IMR-90 (cell line): ENCODE measurements around the gene KIF3B. TPM values are rescaled to one million over a fixed set of nuclear protein-coding genes. Genes with fewer than 3 reads are reported as not detected.

Experiments used
- ATAC-seq: fragments of 200-7000 bp; cut with Tn5 transposase; 2 replicates; pipeline ENCODE4 v1.9.1; 2020; ENCODE audit warnings: low read depth, mild to moderate bottlenecking, moderate library complexity
- BruUV-seq: library from RNA; stranded (reverse); fragments of 400-500 nt; replicated peaks from 2 replicates; lab custom pipeline; 2021; lab: Mats Ljungman, UMichigan
- CTCF ChIA-PET: fragments of 300-600 bp; formaldehyde crosslinking; extraction: SDS; loops from one replicate; lab custom pipeline; 2021; ENCODE audit warnings: antibody characterized with exemption; lab: Yijun Ruan, JAX
- POLR2A ChIA-PET: fragments of 300-600 bp; sonication (Branson Sonifier 250); formaldehyde crosslinking; loops from one replicate; lab custom pipeline; 2022; ENCODE audit warnings: antibody characterized with exemption; ENCODE audit not compliant: unreplicated experiment; lab: Charles Lee
- DNase-seq: peaks from one replicate; pipeline ENCODE4 v3.0.0; 2013
- H2AFZ ChIP-seq: replicated peaks from 2 replicates; pipeline ENCODE3; 2013; ENCODE audit warnings: low read length, mild to moderate bottlenecking; ENCODE audit not compliant: poor library complexity
- H2AK5ac ChIP-seq: 2 replicates; pipeline ENCODE4 v1.6.1; 2013; ENCODE audit warnings: low read depth, low read length, inconsistent platforms
- H2AK9ac ChIP-seq: replicated peaks from 2 replicates; pipeline ENCODE3; 2013; ENCODE audit warnings: mild to moderate bottlenecking, low read depth, low read length, moderate library complexity; ENCODE audit not compliant: poor library complexity
- H2BK120ac ChIP-seq: 2 replicates; pipeline ENCODE4 v1.6.1; 2013; ENCODE audit warnings: low read depth, low read length, inconsistent platforms
- H2BK15ac ChIP-seq: 3 replicates; pipeline ENCODE4 v1.6.1; 2013; ENCODE audit warnings: low read depth, low read length, inconsistent platforms
- H2BK20ac ChIP-seq: 2 replicates; pipeline ENCODE4 v1.6.1; 2013; ENCODE audit warnings: low read depth, mild to moderate bottlenecking, inconsistent platforms, low read length, moderate library complexity
- H2BK5ac ChIP-seq: 2 replicates; pipeline ENCODE4 v1.6.1; 2013; ENCODE audit warnings: mild to moderate bottlenecking, low read depth, low read length, inconsistent platforms; ENCODE audit not compliant: poor library complexity, severe bottlenecking
- H3K14ac ChIP-seq: replicated peaks from 2 replicates; pipeline ENCODE4 v1.6.1; 2013; ENCODE audit warnings: low read depth, low read length, inconsistent platforms
- H3K18ac ChIP-seq: 2 replicates; pipeline ENCODE4 v1.6.1; 2013; ENCODE audit warnings: low read depth, low read length, control low read depth
- H3K23ac ChIP-seq: 2 replicates; pipeline ENCODE4 v1.6.1; 2013; ENCODE audit warnings: low read depth, low read length, inconsistent platforms
- H3K27ac ChIP-seq: 2 replicates; pipeline ENCODE4 v1.5.1; 2013; ENCODE audit warnings: mild to moderate bottlenecking, control low read depth, low read length; ENCODE audit not compliant: insufficient read depth
- H3K27me3 ChIP-seq: 2 replicates; pipeline ENCODE4 v1.6.1; 2013; ENCODE audit warnings: low read length; ENCODE audit not compliant: control insufficient read depth, insufficient read depth
- H3K36me3 ChIP-seq: 2 replicates; pipeline ENCODE4 v1.6.1; 2013; ENCODE audit warnings: low read length, mixed read lengths; ENCODE audit not compliant: control insufficient read depth, insufficient read depth
- H3K4ac ChIP-seq: 2 replicates; pipeline ENCODE4 v1.6.1; 2013; ENCODE audit warnings: low read depth, low read length, inconsistent platforms
- H3K4me1 ChIP-seq: 2 replicates; pipeline ENCODE4 v1.6.1; 2013; ENCODE audit warnings: low read length, mixed read lengths; ENCODE audit not compliant: control insufficient read depth, insufficient read depth
- H3K4me2 ChIP-seq: 2 replicates; pipeline ENCODE4 v1.6.1; 2013; ENCODE audit warnings: low read depth, mild to moderate bottlenecking, control low read depth, low read length, moderate library complexity
- H3K4me3 ChIP-seq: 2 replicates; pipeline ENCODE4 v1.5.1; 2013; ENCODE audit warnings: low read depth, mild to moderate bottlenecking, control low read depth, low read length, moderate library complexity; ENCODE audit not compliant: insufficient read depth
- H3K56ac ChIP-seq: 2 replicates; pipeline ENCODE4 v1.6.1; 2013; ENCODE audit warnings: low read length, inconsistent platforms; ENCODE audit not compliant: insufficient read depth; ENCODE audit errors: extremely low read depth
- H3K79me1 ChIP-seq, 2 experiments: 2 replicates each; pipeline ENCODE4 v1.6.1; 2013; ENCODE audit warnings: low read length in 2 of 2, inconsistent platforms in 1 of 2, low read depth in 1 of 2
- H3K9ac ChIP-seq: 2 replicates; pipeline ENCODE4 v1.6.1; 2013; ENCODE audit warnings: low read depth, low read length, control low read depth
- H3K9me1 ChIP-seq: 2 replicates; pipeline ENCODE4 v1.6.1; 2013; ENCODE audit warnings: low read length, inconsistent platforms; ENCODE audit not compliant: insufficient read depth
- H3K9me3 ChIP-seq: 2 replicates; pipeline ENCODE4 v1.6.1; 2013; ENCODE audit warnings: low read length; ENCODE audit not compliant: control insufficient read depth, insufficient read depth
- H4K20me1 ChIP-seq: 2 replicates; pipeline ENCODE4 v1.6.1; 2013; ENCODE audit warnings: low read length, inconsistent platforms; ENCODE audit not compliant: insufficient read depth
- H4K5ac ChIP-seq: 2 replicates; pipeline ENCODE4 v1.6.1; 2013; ENCODE audit warnings: mild to moderate bottlenecking, low read depth, low read length, control low read depth
- H4K8ac ChIP-seq, 2 experiments: 2 replicates each; pipeline ENCODE4 v1.6.1; 2013; ENCODE audit warnings: low read depth in 2 of 2, low read length in 2 of 2, control low read depth in 1 of 2, inconsistent platforms in 1 of 2
- H4K91ac ChIP-seq: 2 replicates; pipeline ENCODE4 v1.6.1; 2013; ENCODE audit warnings: low read depth, low read length, inconsistent platforms; ENCODE audit not compliant: insufficient read depth
- BHLHE40 ChIP-seq: fragments of 150-350 bp; IDR thresholded peaks from 2 replicates; pipeline ENCODE4 v1.6.1; 2016; ENCODE audit warnings: mild to moderate bottlenecking, low read depth, low read length
- CEBPB ChIP-seq: IDR thresholded peaks from 2 replicates; pipeline ENCODE4 v1.6.1; 2012; ENCODE audit warnings: low read depth, low read length, improper control_type of control experiment
- CHD1 ChIP-seq: IDR thresholded peaks from 2 replicates; pipeline ENCODE4 v1.6.1; 2012; ENCODE audit warnings: low read depth, low read length, improper control_type of control experiment
- FOS ChIP-seq: fragments of 150-350 bp; IDR thresholded peaks from 2 replicates; pipeline ENCODE4 v1.6.1; 2016; ENCODE audit warnings: low read depth, low read length
- MAFK ChIP-seq: IDR thresholded peaks from 2 replicates; pipeline ENCODE4 v1.6.1; 2012; ENCODE audit warnings: low read depth, low read length, improper control_type of control experiment
- MXI1 ChIP-seq: IDR thresholded peaks from 2 replicates; pipeline ENCODE4 v1.6.1; 2012; ENCODE audit warnings: low read depth, mild to moderate bottlenecking, low read length, moderate library complexity, borderline replicate concordance
- NFE2L2 ChIP-seq: fragments of 150-350 bp; IDR thresholded peaks from 2 replicates; pipeline ENCODE4 v1.6.1; 2016; ENCODE audit warnings: low read depth, mild to moderate bottlenecking, low read length
- POLR2A ChIP-seq: IDR thresholded peaks from 2 replicates; pipeline ENCODE4 v1.6.1; 2012; ENCODE audit warnings: mild to moderate bottlenecking, low read depth, low read length
- RAD21 ChIP-seq: IDR thresholded peaks from 2 replicates; pipeline ENCODE4 v1.6.1; 2012; ENCODE audit warnings: low read length, improper control_type of control experiment
- RFX5 ChIP-seq: IDR thresholded peaks from 2 replicates; pipeline ENCODE4 v1.8.0; 2012; ENCODE audit warnings: low read depth, mild to moderate bottlenecking, low read length, moderate library complexity
- SMC3 ChIP-seq: fragments of 150-350 bp; IDR thresholded peaks from 2 replicates; pipeline ENCODE4 v1.6.1; 2016; ENCODE audit warnings: low read depth, mild to moderate bottlenecking, antibody characterized with exemption, low read length, moderate library complexity
- WGBS, 2 experiments: methylation state at CpG; one replicate each; pipeline versions ENCODE4 v1.1.5 to v1.1.7; 2013; ENCODE audit warnings: missing lambda C conversion rate in 2 of 2; ENCODE audit not compliant: insufficient read length in 1 of 2; ENCODE audit errors: extremely low coverage in 2 of 2; 5-methylcytosine and 5-hydroxymethylcytosine counted together
- dilution Hi-C: fragments of 300-500 bp; cut with HindIII; formaldehyde crosslinking; loops from one replicate; pipeline ENCODE4 v1.14.3; 2018; ENCODE audit warnings: low sequenced_read_pairs; ENCODE audit not compliant: unreplicated experiment
- in situ Hi-C: fragments of 300-500 bp; cut with MboI; formaldehyde crosslinking; loops from 3 replicates; pipeline ENCODE4 v1.14.3; 2019; ENCODE audit warnings: low sequenced_read_pairs, inconsistent platforms, mixed read lengths
- intact Hi-C: fragments of 100-400 bp; cut with micrococcal nuclease; formaldehyde crosslinking; loops from 2 replicates; pipeline ENCODE4 v1.10.0; 2022
- polyA plus RNA-seq, 3 experiments: library from polyadenylated mRNA; depleted of rRNA; stranded (reverse); fragments of >200 nt; gene quantifications; 2 replicates each; pipeline ENCODE4 v1.2.3, GENCODE V29; 2012; ENCODE audit warnings: low replicate concordance in 1 of 3
- total RNA-seq: library from RNA; depleted of rRNA; stranded (reverse); fragments of >200 nt; gene quantifications from 2 replicates; pipeline ENCODE4 v1.2.3, GENCODE V29; 2012
- TF ChIP-seq, protein P1 (sequence below): fragments of 150-350 bp; IDR thresholded peaks from 2 replicates; pipeline ENCODE4 v1.6.1; 2017; ENCODE audit warnings: mild to moderate bottlenecking, antibody characterized with exemption, low read length, low read depth
- TF ChIP-seq, protein P2 (sequence below): conservative IDR thresholded peaks from 2 replicates; pipeline ENCODE4 v1.5.1; 2012; ENCODE audit warnings: mild to moderate bottlenecking, low read depth, low read length, improper control_type of control experiment
- TF ChIP-seq, protein P3 (sequence below): fragments of 150-350 bp; IDR thresholded peaks from 2 replicates; pipeline ENCODE4 v1.6.1; 2016; ENCODE audit warnings: low read depth, mild to moderate bottlenecking, low read length, moderate library complexity, borderline replicate concordance

KIF3B gene
- total and polyA plus RNA-seq, 2 of the 4 experiments (the other 2 are of a cell fraction), result 17.1 to 28.1 TPM

DNA sequence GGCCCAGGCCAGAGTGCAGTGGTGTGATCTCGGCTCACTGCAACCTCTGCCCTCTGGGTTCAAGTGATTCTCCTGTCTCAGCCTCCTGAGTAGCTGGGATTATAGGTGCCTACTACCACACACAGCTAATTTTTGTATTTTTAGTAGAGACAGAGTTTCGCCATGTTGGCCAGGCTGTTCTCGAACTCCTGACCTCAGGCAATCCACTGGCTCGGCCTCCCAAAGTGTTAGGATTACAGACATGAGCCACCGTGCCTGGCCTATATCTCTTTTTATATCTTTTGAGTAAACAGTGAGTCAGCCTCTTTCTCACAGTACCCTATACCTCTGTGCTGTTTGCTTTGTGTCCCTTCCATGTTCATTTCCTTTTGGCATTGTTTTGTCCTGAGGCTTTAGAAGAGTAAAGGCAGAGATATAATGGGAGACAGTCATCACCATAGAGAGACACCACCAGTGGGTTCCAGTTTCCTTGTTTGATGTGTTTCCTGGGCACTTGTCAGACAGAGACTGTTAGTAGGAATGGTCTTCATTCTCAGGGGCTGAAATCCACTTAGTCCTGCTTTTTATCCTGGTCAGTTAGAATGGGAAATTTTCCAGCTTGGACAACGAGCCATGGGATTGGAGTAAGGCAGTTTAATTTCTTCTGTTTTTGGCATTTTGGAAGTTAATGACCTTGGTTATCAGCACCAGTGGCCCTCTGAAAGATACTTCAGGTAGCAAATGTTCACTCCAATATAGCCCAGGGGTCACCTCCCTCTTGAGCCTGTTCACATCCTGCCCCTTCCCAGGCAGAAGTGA lies 48.5 kb downstream of the KIF3B start:
- 0 out of 2 replicates have a peak overlapping the region, but pooled peaks have one; percentile 49 for H3K23ac ChIP-seq
- no peaks in the 10 kb centered on the region for H3K27me3 ChIP-seq
- peaks cover 18% of the 10 kb centered on the region for H4K20me1 ChIP-seq
- H3K36me3 ChIP-seq, result peaks cover 7% of the 10 kb centered on the region; the same call in 1 of the 2 replicates
- H2BK120ac ChIP-seq, result no peak overlapping the region
- 67% methylated on average over 3 of the region's 6 CpGs; no CpG with 5 or more reads in 1 of the 2 experiments for WGBS, 2 experiments
- dilution Hi-C loops, result no loop called here
- no peak overlapping the region for H2AFZ ChIP-seq
- no peak overlapping the region for H3K27ac ChIP-seq
- H3K9me3 ChIP-seq, result no peaks in the 10 kb centered on the region
- H2AK5ac ChIP-seq, result peak overlapping the region; percentile 2; the same call in 1 of the 2 replicates
- H3K4me3 ChIP-seq, result no peak overlapping the region
- DNase-seq (peak; percentile 79), ATAC-seq (peak; percentile 56)
- ChIA-PET CTCF (no interaction called here), POLR2A (no interaction called here)
- intact Hi-C loops, result no loop called here
- no peak overlapping the region for H2BK5ac ChIP-seq
- no peak overlapping the region for H4K8ac ChIP-seq
- H3K18ac ChIP-seq, result no peak overlapping the region
- H3K4me2 ChIP-seq, result no peak overlapping the region
- H3K4ac ChIP-seq, result no peak overlapping the region; the same call in 1 of the 2 replicates
- no peak overlapping the region for H3K14ac ChIP-seq
- H3K9ac ChIP-seq, result no peak overlapping the region
- in situ Hi-C loops, result no loop called here
- H3K4me1 ChIP-seq, result peaks cover 11% of the 10 kb centered on the region
- BruUV-seq, result no TSS peak
- no peak overlapping the region for H4K5ac ChIP-seq
- H2BK15ac ChIP-seq, result no peak overlapping the region
- H4K91ac ChIP-seq, result no peak overlapping the region
- H3K79me1 ChIP-seq, result peaks cover 2 to 9% of the 10 kb centered on the region in 2 experiments; a peak in 2 of 4 replicates
- TF ChIP-seq MXI1 (no peak), SMC3 (no peak), FOS (peak; percentile 45; the same call in 1 of the 2 replicates), BHLHE40 (0 out of 2 replicates have a peak, but pooled peaks have one; percentile 17), CEBPB (no peak), POLR2A (no peak), RFX5 (no peak), NFE2L2 (peak; percentile 50; the same call in 1 of the 2 replicates), RAD21 (peak; percentile 3; the same call in 1 of the 2 replicates), MAFK (no peak), CHD1 (no peak)
- TF ChIP-seq, protein P1, sequence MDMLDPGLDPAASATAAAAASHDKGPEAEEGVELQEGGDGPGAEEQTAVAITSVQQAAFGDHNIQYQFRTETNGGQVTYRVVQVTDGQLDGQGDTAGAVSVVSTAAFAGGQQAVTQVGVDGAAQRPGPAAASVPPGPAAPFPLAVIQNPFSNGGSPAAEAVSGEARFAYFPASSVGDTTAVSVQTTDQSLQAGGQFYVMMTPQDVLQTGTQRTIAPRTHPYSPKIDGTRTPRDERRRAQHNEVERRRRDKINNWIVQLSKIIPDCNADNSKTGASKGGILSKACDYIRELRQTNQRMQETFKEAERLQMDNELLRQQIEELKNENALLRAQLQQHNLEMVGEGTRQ, result no peak
- TF ChIP-seq, protein P2, sequence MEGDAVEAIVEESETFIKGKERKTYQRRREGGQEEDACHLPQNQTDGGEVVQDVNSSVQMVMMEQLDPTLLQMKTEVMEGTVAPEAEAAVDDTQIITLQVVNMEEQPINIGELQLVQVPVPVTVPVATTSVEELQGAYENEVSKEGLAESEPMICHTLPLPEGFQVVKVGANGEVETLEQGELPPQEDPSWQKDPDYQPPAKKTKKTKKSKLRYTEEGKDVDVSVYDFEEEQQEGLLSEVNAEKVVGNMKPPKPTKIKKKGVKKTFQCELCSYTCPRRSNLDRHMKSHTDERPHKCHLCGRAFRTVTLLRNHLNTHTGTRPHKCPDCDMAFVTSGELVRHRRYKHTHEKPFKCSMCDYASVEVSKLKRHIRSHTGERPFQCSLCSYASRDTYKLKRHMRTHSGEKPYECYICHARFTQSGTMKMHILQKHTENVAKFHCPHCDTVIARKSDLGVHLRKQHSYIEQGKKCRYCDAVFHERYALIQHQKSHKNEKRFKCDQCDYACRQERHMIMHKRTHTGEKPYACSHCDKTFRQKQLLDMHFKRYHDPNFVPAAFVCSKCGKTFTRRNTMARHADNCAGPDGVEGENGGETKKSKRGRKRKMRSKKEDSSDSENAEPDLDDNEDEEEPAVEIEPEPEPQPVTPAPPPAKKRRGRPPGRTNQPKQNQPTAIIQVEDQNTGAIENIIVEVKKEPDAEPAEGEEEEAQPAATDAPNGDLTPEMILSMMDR, result no peak
- TF ChIP-seq, protein P3, sequence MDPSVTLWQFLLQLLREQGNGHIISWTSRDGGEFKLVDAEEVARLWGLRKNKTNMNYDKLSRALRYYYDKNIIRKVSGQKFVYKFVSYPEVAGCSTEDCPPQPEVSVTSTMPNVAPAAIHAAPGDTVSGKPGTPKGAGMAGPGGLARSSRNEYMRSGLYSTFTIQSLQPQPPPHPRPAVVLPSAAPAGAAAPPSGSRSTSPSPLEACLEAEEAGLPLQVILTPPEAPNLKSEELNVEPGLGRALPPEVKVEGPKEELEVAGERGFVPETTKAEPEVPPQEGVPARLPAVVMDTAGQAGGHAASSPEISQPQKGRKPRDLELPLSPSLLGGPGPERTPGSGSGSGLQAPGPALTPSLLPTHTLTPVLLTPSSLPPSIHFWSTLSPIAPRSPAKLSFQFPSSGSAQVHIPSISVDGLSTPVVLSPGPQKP, result no peak
- H3K56ac ChIP-seq, result no peak overlapping the region
- no peak overlapping the region for H2AK9ac ChIP-seq
- peaks cover 8% of the 10 kb centered on the region; the same call in 1 of the 2 replicates for H3K9me1 ChIP-seq
- H2BK20ac ChIP-seq, result no peak overlapping the region
